Sigmoid colon (tissue), 7 donors: ENCODE results near the gene PRKCA. TPM values are rescaled to one million over a fixed set of nuclear protein-coding genes. Genes with fewer than 3 reads are reported as not detected.
"Not testable (repeated sequence)": the region's sequence is repeated elsewhere in the genome, so short reads cannot be mapped to it uniquely, and the experiment has no call there.

Source experiments
- DNase-seq: peaks from one replicate; pipeline ENCODE4 v3.0.0-alpha.2; 2019
- H3K27ac ChIP-seq, 4 donors: fragments of 200-600 bp; sonication (generic); one replicate each; pipeline ENCODE4 v1.5.1; 2016 to 2019; ENCODE audit warnings: mild to moderate bottlenecking in 1 of 4
- H3K27me3 ChIP-seq, 3 donors: fragments of 200-600 bp; sonication (generic); one replicate each; pipeline ENCODE4 v1.5.1; 2019; ENCODE audit warnings: mild to moderate bottlenecking in 1 of 3
- H3K36me3 ChIP-seq, 4 donors: fragments of 200-600 bp; sonication (generic); one replicate each; pipeline ENCODE4 v1.5.1; 2016 to 2019
- H3K4me1 ChIP-seq, 4 donors: fragments of 200-600 bp; sonication (generic); one replicate each; pipeline ENCODE4 v1.5.1; 2017 to 2019
- H3K4me3 ChIP-seq, 4 donors: fragments of 200-600 bp; sonication (generic); one replicate each; pipeline ENCODE4 v1.5.1; 2017 to 2019; ENCODE audit warnings: mild to moderate bottlenecking in 2 of 4, moderate library complexity in 1 of 4
- H3K9me3 ChIP-seq, 4 donors: fragments of 200-600 bp in 3 of 4; sonication (generic) in 3 of 4; one replicate each; pipeline versions ENCODE4 v1.5.1 to v1.6.1; 2013 to 2019
- EP300 ChIP-seq, 4 donors: sonication (generic); formaldehyde crosslinking; IDR thresholded peaks; one replicate each; pipeline ENCODE4 v1.6.1; 2017; ENCODE audit warnings: antibody characterized with exemption in 4 of 4
- POLR2A ChIP-seq, 2 donors: fragments of 450-650 bp; IDR thresholded peaks; one replicate each; pipeline ENCODE4 v1.6.1; 2016; ENCODE audit warnings: antibody characterized with exemption in 2 of 2, mild to moderate bottlenecking in 2 of 2, moderate library complexity in 2 of 2
- POLR2AphosphoS5 ChIP-seq, 4 donors: sonication (generic); formaldehyde crosslinking; IDR thresholded peaks; one replicate each; pipeline ENCODE4 v1.6.1; 2017; ENCODE audit warnings: antibody characterized with exemption in 4 of 4
- WGBS, 2 donors: extraction: QIAGEN DNeasy Blood & Tissue Kit; methylation state at CpG; one replicate each; pipeline ENCODE4 v1.1.7; 2013; 5-methylcytosine and 5-hydroxymethylcytosine counted together
- intact Hi-C: fragments of 100-400 bp; cut with DNase I; formaldehyde crosslinking; loops from one replicate; pipeline ENCODE4 v1.15.1; 2023
- polyA plus RNA-seq, 3 donors: library from polyadenylated mRNA; stranded (reverse); fragments of 200-250 nt; gene quantifications; one replicate each; pipeline ENCODE4 v1.2.3, GENCODE V29; 2013
- total RNA-seq, 4 donors: library from RNA; depleted of rRNA; stranded (reverse); fragments of >200 nt; gene quantifications; one replicate each; pipeline ENCODE4 v1.1.0, GENCODE V29; 2016
- TF ChIP-seq, protein P1 (sequence below), 4 experiments: fragments of 450-650 bp in 3 of 4; fragments of 200-600 bp in 1 of 4; IDR thresholded peaks; one replicate each; pipeline ENCODE4 v1.5.1; 2016 to 2019; ENCODE audit warnings: antibody characterized with exemption in 4 of 4, mild to moderate bottlenecking in 3 of 4, moderate library complexity in 2 of 4
- donor health status: healthy with polysubstance abuse.
- donor health status: Bipolar disorder and iron deficiency.
- donor health status: healthy.

Gene PRKCA
- total and polyA plus RNA-seq, 7 donors, result 6.6 to 58.4 (median 42.6) TPM

DNA sequence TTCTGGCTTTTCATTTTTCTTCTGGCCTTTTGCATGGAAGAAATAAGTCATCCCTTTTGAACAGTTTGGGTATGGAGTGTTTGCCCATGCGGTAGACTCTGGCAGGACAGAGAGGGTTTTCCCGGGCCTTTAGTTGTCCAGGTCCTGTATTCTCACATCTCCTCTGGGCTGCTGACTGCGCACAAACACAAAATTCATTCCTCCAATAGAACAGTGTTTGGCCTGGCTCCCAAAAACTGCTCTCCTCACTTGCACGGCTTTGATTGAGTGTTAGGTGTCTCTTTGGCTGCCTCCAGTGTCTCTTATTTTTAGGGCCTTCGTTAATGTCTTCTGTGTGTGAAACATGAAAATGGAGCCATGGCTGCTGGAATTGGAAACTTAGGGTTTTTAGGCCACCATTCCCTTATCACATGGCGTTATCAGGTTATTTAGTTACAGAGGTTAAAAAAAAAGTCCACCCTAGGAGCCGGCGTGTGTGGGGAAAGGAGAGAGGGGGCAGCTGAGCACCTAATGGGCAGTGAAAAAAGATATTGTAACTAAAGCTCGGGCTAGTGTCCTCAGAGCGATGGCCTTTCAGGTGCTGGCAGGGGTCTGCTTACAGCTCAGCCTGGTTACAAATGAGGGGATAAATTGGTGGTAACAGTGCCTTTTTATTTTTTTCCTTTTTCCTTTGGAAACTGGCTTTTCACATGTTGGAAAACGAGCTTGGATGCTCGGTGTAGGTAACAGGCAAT lies 47.3 kb downstream of the PRKCA start:
- peak overlapping the region in 3 of 4 donors; percentile 62 to 79 (median 73) for H3K27ac ChIP-seq
- peaks cover 0 to 71% (median 57%) of the 10 kb centered on the region in 4 donors for H3K4me1 ChIP-seq
- H3K9me3 ChIP-seq, result no peaks in the 10 kb centered on the region
- no peaks in the 10 kb centered on the region for H3K36me3 ChIP-seq
- no peaks in the 10 kb centered on the region for H3K27me3 ChIP-seq
- TF ChIP-seq, protein P1, sequence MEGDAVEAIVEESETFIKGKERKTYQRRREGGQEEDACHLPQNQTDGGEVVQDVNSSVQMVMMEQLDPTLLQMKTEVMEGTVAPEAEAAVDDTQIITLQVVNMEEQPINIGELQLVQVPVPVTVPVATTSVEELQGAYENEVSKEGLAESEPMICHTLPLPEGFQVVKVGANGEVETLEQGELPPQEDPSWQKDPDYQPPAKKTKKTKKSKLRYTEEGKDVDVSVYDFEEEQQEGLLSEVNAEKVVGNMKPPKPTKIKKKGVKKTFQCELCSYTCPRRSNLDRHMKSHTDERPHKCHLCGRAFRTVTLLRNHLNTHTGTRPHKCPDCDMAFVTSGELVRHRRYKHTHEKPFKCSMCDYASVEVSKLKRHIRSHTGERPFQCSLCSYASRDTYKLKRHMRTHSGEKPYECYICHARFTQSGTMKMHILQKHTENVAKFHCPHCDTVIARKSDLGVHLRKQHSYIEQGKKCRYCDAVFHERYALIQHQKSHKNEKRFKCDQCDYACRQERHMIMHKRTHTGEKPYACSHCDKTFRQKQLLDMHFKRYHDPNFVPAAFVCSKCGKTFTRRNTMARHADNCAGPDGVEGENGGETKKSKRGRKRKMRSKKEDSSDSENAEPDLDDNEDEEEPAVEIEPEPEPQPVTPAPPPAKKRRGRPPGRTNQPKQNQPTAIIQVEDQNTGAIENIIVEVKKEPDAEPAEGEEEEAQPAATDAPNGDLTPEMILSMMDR (IDR thresholded peaks at IDR 0.05), result no peak
- H3K4me3 ChIP-seq, result no peak overlapping the region
- 67 to 84% methylated on average over 12 of the region's 12 CpGs for WGBS, 2 donors
- no peak for DNase-seq
- intact Hi-C loops, result loop anchor here (5.0 kb wide), 1 partner anchor 47 kb away; the partner anchor contains the start of gene PRKCA

DNA sequence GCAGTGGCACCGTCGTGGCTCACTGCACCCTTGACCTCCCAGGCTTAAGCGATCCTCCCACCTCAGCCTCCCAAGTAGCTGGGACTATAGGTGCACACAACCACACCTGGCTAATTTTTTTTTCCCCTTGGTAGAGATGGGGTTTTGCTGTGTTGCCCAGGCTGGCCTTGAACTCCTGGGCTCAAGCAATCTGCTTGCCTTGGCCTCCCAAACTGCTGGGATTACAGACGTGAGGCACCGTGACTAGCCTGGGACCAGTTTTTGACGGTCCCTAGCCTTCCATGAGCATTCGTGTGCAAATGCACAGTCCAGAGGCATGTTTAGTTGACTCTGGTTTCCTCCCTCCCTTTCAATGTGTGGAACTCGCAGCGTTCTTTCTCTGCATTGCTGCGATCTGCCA lies 48.2 kb downstream of the PRKCA start:
- intact Hi-C loops, result not testable (repeated sequence)

DNA sequence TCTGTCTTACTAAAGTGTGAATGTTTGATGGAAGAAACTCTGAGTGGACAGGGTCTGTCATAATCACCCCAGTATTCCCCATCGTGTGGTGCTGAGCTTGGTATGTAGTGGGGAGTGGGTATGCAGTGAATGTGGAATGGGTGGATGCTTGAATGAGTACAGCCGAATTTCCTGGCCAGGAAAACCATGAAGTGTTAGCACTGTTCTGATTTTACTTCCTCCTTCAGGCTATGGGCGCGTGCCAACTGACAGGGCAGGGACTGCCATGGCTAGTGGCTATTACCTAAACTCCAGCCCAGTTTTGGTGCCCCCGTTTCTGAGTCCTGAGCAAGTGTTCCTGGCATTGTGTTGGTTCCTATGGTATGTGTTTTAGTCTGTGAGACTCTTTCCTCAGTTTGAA lies 48.6 kb downstream of the PRKCA start:
- H3K4me3 ChIP-seq, result no peak overlapping the region
- peak overlapping the region in 3 of 4 donors; percentile 13 to 27 (median 25) for H3K27ac ChIP-seq
- WGBS, 2 donors, result 20 to 65% methylated on average over 5 of the region's 5 CpGs
- DNase-seq, result peak; percentile 71
- no peak for TF ChIP-seq EP300 (IDR thresholded peaks at IDR 0.05)
- no peak for TF ChIP-seq POLR2A (IDR thresholded peaks at IDR 0.05)
- TF ChIP-seq, protein P1 (IDR thresholded peaks at IDR 0.05), result no peak
- no peak for TF ChIP-seq POLR2AphosphoS5 (IDR thresholded peaks at IDR 0.05)
- peaks cover 0 to 68% (median 56%) of the 10 kb centered on the region in 4 donors for H3K4me1 ChIP-seq
- intact Hi-C loops, result no loop called here
- no peaks in the 10 kb centered on the region for H3K9me3 ChIP-seq
- no peaks in the 10 kb centered on the region for H3K27me3 ChIP-seq
- no peaks in the 10 kb centered on the region for H3K36me3 ChIP-seq

More for the DNA sequence above, 48.2 kb downstream of the PRKCA start:
- peaks cover 0 to 69% (median 57%) of the 10 kb centered on the region in 4 donors for H3K4me1 ChIP-seq
- H3K36me3 ChIP-seq, DNase-seq, H3K4me3 ChIP-seq, H3K27me3 ChIP-seq, H3K9me3 ChIP-seq: not testable (repeated sequence)
- 33 to 80% methylated on average over 10 of the region's 10 CpGs for WGBS, 2 donors
- H3K27ac ChIP-seq, result peak overlapping the region in 3 of 4 donors; percentile 13 to 27 (median 25)

DNA sequence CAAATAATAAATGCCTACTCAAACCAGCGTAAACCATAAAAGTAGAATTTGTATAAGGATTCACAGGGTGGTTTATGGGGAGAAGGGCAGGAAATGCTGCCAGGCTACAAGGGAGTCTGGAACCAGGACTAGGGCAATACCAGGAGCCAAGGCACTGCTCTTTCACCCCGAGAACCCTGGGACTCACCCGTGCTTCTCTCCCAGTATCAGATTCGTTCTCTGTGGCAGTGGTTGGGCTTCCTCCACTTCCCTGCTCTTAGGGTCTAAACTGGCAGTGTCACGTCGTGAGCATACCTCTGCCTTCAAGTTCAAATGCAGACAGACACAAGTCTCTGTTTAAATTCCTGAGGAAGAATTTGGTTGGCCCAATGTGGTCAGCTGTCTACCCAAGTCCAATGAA lies 49.3 kb downstream of the PRKCA start:
- intact Hi-C loops, result no loop called here
- WGBS, 2 donors, result 50 to 83% methylated on average over 6 of the region's 6 CpGs
- no peak for DNase-seq
- Histone ChIP-seq H3K4me3 (no peak overlapping the region), H3K36me3 (no peaks in the 10 kb centered on the region), H3K9me3 (no peaks in the 10 kb centered on the region), H3K4me1 (peaks cover 0 to 68% (median 57%) of the 10 kb centered on the region in 4 donors), H3K27me3 (no peaks in the 10 kb centered on the region), H3K27ac (peak overlapping the region in 3 of 4 donors; percentile 13 to 27 (median 25))
- TF ChIP-seq POLR2AphosphoS5 (IDR thresholded peaks at IDR 0.05) (no peak), EP300 (IDR thresholded peaks at IDR 0.05) (no peak), POLR2A (IDR thresholded peaks at IDR 0.05) (no peak)
- TF ChIP-seq, protein P1 (IDR thresholded peaks at IDR 0.05), result no peak

DNA sequence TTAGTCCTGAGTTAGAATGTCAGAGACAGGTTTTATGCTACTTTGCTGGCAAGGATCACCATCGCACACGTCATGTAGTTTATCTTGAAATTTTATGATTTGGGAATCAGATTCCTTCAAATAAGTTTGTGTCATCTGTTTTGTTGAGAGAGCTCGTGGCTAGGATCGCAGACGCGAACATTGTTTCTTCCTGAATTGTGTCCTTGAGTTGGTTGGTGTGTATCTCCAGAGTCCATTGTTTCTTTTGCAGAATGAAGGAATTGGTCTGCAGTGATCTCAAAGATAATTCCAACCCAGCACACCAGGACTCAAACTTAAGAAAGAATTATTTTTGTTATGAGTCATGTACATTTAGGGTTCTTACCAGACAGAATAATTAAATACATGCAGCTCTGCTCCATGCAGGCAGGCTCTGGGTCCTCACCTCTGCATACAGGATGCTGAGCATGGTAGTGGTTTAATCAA lies 51.6 kb downstream of the PRKCA start:
- H3K9me3 ChIP-seq, result no peaks in the 10 kb centered on the region
- no peaks in the 10 kb centered on the region for H3K27me3 ChIP-seq
- no peak overlapping the region for H3K4me3 ChIP-seq
- 22 to 69% methylated on average over 6 of the region's 6 CpGs for WGBS, 2 donors
- H3K36me3 ChIP-seq, result no peaks in the 10 kb centered on the region
- H3K4me1 ChIP-seq, result peaks cover 0 to 66% (median 52%) of the 10 kb centered on the region in 4 donors
- H3K27ac ChIP-seq, result peak overlapping the region in 2 of 4 donors; percentile 34 to 43
- intact Hi-C loops, result no loop called here
- no peak for TF ChIP-seq POLR2AphosphoS5 (IDR thresholded peaks at IDR 0.05)
- TF ChIP-seq, protein P1 (IDR thresholded peaks at IDR 0.05), result no peak
- no peak for TF ChIP-seq EP300 (IDR thresholded peaks at IDR 0.05)
- no peak for TF ChIP-seq POLR2A (IDR thresholded peaks at IDR 0.05)
- no peak for DNase-seq
